Measurements from ENCODE around the gene PTPRN2.
"Not testable (repeated sequence)": the region's sequence is repeated elsewhere in the genome, so short reads cannot be mapped to it uniquely, and the experiment has no call there.

Gene PTPRN2

DNA sequence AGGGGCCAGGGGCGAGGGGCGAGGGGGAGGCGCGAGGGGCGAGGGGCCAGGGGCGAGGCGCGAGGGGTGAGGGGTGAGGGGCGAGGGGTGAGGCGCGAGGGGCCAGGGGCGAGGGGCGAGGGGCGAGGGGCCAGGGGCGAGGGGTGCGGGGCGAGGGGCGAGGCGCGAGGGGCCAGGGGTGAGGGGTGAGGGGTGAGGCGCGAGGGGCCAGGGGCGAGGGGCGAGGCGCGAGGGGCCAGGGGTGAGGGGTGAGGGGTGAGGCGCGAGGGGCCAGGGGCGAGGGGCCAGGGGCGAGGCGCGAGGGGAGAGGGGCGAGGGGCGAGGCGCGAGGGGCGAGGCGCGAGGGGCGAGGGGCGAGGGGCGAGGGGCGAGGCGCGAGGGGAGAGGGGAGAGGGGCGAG lies 192.3 kb downstream of the PTPRN2 start:
- DNase-seq: peak in 1 of 4 experiments; percentile 13

DNA sequence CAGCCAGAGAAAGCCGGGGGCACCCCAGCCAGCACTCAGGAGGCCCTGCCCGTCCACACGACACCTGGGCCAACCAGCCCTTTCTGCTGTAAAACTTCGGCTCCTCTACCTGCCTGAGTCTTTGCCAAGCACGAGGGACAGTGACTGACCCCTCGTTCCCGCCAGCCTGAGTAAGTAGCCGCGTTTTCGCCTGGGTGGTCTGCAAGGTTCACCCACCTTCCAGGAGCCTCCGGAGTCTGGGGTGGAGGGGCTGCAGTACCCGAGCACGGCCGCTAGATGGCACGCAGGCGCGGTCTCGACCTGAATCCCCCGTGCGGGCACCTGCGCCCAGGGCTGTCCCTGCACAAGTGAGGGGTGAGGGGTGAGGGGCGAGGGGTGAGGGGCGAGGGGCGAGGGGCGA lies 192.7 kb downstream of the PTPRN2 start:
- peak in 2 of 4 experiments; percentile 6 to 31 for DNase-seq

GRCh38 chr7:158393926-158394625 lies 193.5 kb downstream of the PTPRN2 start:
- no peak for DNase-seq

DNA sequence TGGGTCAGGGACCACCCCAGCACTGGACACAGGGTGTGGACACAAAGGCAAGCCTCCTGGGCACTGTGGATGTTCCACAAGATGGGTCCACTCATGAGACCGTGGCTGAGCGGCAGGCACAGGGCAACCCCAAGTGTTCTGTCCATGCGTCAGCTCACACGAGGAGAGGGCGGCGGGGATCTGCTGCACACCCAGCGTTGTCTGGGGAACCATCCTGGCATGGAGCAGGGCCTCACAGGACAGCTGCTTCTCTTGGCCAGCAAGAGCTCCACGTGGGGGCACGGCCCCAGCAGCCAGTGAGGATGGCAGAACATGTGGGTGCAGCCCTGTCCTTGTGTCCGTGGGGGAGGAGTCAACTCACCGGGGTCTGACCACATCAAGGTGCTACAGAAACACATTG lies 195.4 kb downstream of the PTPRN2 start:
- DNase-seq: no peak

DNA sequence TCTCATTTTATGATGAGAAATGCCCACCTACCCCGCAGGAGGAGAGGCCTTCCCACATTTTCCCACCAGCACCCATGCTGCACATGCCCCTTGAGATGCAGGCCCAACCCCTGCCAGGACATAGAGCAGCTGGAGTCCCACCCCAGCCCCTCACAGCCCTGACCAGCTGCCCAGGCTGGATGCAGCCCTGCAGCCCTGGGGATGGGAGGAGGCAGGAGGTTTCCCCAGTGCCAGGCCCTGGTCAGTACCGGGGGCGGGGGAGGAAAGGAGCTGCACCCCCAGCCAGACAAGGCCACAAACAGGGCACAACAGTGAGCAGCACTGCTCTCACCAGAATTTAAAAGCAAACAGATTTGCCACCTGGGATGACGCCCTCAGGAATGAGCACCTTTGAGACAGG lies 196.1 kb downstream of the PTPRN2 start:
- DNase-seq: no peak

GRCh38 chr7:158391141-158391540 lies 196.5 kb downstream of the PTPRN2 start:
- no peak for DNase-seq

GRCh38 chr7:158390460-158390859 lies 197.2 kb downstream of the PTPRN2 start:
- no peak for DNase-seq

- no peak for DNase-seq
These were observed 197.9 kb downstream of the PTPRN2 start for GRCh38 chr7:158389514-158390425.

DNA sequence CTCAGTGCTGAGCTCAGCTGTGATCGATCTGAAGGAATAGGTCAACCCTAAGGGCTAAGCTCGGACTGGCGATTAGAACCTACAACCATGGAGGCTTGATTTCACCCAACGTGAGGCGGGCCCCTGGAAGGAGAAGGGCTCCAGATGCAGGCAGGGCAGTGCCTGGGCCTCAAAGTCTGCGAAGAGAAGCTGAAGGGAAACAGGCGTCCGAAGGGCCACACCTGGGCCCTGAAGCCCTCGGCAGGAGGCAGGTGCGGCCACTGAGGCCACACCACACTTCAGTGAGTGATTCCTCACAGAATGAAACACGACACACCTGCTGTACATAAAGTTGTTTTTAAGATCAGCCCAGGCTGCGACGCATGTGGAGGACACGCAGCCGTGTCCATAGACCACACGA lies 198.7 kb downstream of the PTPRN2 start:
- no peak for DNase-seq

DNA sequence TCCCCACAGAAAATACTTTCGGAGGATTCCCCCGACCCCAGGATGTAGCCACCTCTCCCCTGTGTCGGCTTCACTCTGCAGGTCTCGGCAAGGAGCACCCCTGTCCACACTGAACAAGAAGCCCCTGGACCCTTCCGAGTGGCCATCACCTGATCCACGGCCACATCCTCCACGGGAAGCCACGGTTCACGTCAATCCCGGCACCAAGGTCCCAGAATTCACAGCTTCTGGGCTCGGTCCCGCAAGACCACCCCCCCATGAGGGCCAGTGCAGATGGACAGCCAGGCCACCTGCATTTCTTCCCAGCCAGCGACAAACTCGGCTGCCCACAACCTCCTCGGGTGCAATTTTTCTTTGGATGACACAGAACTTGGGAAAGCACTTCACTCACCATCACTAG lies 199.6 kb downstream of the PTPRN2 start:
- no peak for DNase-seq

GRCh38 chr7:158387546-158387891 lies 200.1 kb downstream of the PTPRN2 start:
- no peak for DNase-seq

- DNase-seq: no peak
These were observed 200.6 kb downstream of the PTPRN2 start for GRCh38 chr7:158386866-158387545.

GRCh38 chr7:158386355-158386618 lies 201.3 kb downstream of the PTPRN2 start:
- DNase-seq: no peak

DNA sequence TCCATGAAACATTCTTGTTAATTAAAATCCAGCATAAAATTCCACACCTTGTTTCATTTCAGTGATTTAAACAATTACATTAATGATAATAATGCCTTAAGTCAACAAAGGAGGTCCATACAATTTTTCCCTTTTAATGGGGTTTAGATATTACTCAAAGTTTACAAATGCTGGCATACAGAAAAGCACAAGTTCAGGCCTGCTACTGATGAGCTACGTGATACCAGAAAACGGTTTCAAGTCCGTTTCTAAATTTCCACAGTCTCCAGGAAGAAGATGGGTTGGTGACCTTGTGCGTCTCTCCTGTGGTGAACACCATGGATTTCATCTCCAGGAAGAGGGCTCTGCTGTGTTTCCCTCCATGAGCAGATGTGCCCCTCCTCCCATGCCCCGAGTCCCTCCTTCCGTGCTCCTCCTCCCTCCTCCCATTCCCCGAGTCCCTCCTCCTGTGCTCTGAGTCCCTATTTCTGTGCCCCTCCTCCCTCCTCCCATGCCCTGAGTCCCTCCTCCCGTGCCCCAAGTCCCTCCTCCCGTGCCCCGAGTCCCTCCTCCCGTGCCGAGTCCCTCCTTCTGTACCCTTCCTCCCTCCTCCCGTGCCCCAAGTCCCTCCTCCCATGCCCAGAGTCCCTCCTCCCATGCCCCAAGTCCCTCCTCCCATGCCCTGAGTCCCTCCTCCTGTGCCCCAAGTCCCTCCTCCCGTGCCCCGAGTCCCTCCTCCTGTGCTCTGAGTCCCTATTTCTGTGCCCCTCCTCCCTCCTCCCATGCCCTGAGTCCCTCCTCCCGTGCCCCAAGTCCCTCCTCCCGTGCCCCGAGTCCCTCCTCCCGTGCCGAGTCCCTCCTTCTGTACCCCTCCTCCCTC lies 201.9 kb downstream of the PTPRN2 start:
- DNase-seq: not testable (repeated sequence)

DNA sequence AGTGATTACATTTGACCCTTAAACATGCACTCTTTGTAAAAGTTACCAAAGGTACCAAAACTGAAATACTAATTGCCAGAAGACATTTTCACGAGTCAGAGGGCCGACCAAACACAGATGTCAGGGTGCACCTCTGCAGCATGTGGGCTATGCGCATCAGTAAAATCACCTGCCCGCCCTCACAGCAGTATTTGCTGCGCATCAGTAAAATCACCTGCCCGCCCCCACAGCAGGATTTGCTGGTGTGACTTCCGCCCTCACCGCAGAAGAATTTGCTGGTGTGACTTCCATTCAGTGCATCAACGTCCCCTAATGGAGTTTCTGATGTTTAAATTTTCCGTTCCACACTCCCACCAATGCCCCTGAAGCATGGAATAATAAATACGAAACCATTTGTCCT lies 202.9 kb downstream of the PTPRN2 start:
- no peak for DNase-seq

DNA sequence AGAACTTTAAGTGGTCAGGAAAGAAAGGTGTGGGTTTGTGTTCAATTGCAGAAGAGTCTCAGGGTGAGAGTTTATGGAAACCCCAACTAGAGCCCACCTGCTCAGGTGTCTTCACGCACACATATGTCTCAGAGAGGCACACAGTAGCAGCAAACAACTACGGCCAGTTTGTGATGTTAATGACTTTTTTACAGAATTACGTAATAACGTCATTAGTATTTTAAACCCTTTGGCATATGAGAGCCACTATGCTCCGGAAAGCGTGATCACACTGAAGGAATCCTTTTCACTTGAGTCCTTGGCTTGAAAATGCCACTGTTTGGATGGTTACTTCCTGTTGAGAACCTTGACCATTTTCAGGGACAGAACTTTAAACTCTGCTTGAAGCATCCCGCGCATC lies 204.0 kb downstream of the PTPRN2 start:
- DNase-seq: no peak

- DNase-seq: no peak
These were observed 205.0 kb downstream of the PTPRN2 start for GRCh38 chr7:158382363-158383254.

DNA sequence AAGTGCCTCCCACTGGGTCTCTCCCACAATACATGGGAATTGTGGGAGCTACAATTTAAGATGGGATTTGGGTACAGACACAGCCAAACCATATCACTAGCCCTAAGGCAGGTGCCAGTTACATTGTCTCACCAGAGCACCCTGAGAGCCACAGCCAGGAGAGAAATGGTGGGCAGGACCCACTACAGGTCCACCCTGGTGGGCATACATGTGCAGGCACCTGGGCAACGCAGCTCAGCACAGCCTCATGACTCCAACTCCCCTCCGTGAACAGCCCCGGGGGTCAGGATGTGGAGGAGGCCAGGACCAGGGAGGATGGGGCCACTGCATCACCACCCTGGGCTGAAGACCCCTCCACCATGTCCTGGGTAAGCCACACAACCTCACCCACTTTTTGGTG lies 205.7 kb downstream of the PTPRN2 start:
- DNase-seq: no peak

- no peak for DNase-seq
These were observed 208.6 kb downstream of the PTPRN2 start for GRCh38 chr7:158378978-158379377.

GRCh38 chr7:158377800-158378623 lies 209.6 kb downstream of the PTPRN2 start:
- no peak for DNase-seq

DNA sequence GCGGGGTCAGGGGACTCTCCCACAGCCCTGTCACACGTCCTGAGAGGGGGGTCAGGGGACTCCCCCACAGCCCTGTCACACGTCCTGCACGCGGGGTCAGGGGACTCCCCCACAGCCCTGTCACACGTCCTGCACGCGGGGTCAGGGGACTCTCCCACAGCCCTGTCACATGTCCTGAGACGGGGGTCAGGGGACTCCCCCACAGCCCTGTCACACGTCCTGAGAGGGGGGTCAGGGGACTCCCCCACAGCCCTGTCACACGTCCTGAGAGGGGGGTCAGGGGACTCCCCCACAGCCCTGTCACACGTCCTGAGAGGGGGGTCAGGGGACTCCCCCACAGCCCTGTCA lies 210.8 kb downstream of the PTPRN2 start:
- not testable (repeated sequence) for DNase-seq

Measured in activated CD4-positive, CD25-positive, alpha-beta regulatory T cell (primary cell).